Neural cell (in vitro differentiated cells): Measurements from ENCODE around the gene RPL21.

Experiments
- EP300 ChIP-seq: fragments of 450-650 bp; conservative IDR thresholded peaks from 2 replicates; pipeline ENCODE4 v1.6.1; 2014; ENCODE audit warnings: antibody characterized with exemption, mild to moderate bottlenecking, moderate library complexity; ENCODE audit not compliant: poor library complexity, severe bottlenecking
- EZH2 ChIP-seq: fragments of 200-600, 300-800 bp; shearing (Covaris generic), sonication (generic); IDR thresholded peaks from 2 replicates; pipeline ENCODE4 v1.6.1; 2014; ENCODE audit warnings: antibody characterized with exemption, low read length, borderline replicate concordance, mild to moderate bottlenecking; ENCODE audit not compliant: insufficient read depth, poor library complexity, severe bottlenecking
- POLR2AphosphoS5 ChIP-seq: IDR thresholded peaks from 2 replicates; pipeline ENCODE4 v1.6.1; 2012
- RAD21 ChIP-seq: fragments of 450-650 bp; conservative IDR thresholded peaks from 2 replicates; pipeline ENCODE4 v1.6.1; 2014; ENCODE audit warnings: antibody characterized with exemption, mild to moderate bottlenecking, moderate library complexity
- REST ChIP-seq: IDR thresholded peaks from 2 replicates; pipeline ENCODE4 v1.6.1; 2012; ENCODE audit warnings: borderline replicate concordance
- SMC3 ChIP-seq: fragments of 450-650 bp; conservative IDR thresholded peaks from 2 replicates; pipeline ENCODE4 v1.6.1; 2014; ENCODE audit warnings: antibody characterized with exemption, mild to moderate bottlenecking, moderate library complexity; ENCODE audit not compliant: poor library complexity
- TAF1 ChIP-seq: IDR thresholded peaks from 2 replicates; pipeline ENCODE4 v1.6.1; 2012; ENCODE audit warnings: low read depth
- TF ChIP-seq, protein P1 (sequence below): fragments of 450-650 bp; IDR thresholded peaks from 2 replicates; pipeline ENCODE4 v1.5.1; 2014; ENCODE audit warnings: antibody characterized with exemption, mild to moderate bottlenecking, moderate library complexity; ENCODE audit not compliant: poor library complexity, severe bottlenecking

- TF ChIP-seq POLR2AphosphoS5 = no peak
- TF ChIP-seq, protein P1, sequence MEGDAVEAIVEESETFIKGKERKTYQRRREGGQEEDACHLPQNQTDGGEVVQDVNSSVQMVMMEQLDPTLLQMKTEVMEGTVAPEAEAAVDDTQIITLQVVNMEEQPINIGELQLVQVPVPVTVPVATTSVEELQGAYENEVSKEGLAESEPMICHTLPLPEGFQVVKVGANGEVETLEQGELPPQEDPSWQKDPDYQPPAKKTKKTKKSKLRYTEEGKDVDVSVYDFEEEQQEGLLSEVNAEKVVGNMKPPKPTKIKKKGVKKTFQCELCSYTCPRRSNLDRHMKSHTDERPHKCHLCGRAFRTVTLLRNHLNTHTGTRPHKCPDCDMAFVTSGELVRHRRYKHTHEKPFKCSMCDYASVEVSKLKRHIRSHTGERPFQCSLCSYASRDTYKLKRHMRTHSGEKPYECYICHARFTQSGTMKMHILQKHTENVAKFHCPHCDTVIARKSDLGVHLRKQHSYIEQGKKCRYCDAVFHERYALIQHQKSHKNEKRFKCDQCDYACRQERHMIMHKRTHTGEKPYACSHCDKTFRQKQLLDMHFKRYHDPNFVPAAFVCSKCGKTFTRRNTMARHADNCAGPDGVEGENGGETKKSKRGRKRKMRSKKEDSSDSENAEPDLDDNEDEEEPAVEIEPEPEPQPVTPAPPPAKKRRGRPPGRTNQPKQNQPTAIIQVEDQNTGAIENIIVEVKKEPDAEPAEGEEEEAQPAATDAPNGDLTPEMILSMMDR = no peak
- no peak for TF ChIP-seq SMC3
- no peak for TF ChIP-seq EP300
- no peak for TF ChIP-seq REST
- no peak for TF ChIP-seq RAD21
- TF ChIP-seq TAF1 = no peak
- TF ChIP-seq EZH2 = no peak
Observed at GRCh38 chr13:27271570-27272096, 20.3 kb downstream of the RPL21 start.
